Keratinocyte (primary cell): Measurements from ENCODE around the gene GATD1. TPM values are rescaled to one million over a fixed set of nuclear protein-coding genes. Genes with fewer than 3 reads are reported as not detected.

ENCODE experiments used
- DNase-seq: peaks from one replicate; pipeline ENCODE4 v3.0.0-alpha.2; 2011; ENCODE audit warnings: low read depth, missing footprints, low spot score
- FAIRE-seq: peaks from 2 replicates; lab custom pipeline; 2011; peaks lifted over from hg19 to GRCh38; lab: Jason Lieb, UNC
- H2AFZ ChIP-seq: 2 replicates; pipeline ENCODE4 v1.6.0; 2012; ENCODE audit warnings: low read length, control low read depth, inconsistent platforms; ENCODE audit not compliant: control insufficient read depth
- H3K27ac ChIP-seq: 2 replicates; pipeline ENCODE4 v1.5.1; 2011; ENCODE audit warnings: low read length; ENCODE audit not compliant: control insufficient read depth, insufficient read depth
- H3K27me3 ChIP-seq: 3 replicates; pipeline ENCODE4 v1.6.0; 2011; ENCODE audit warnings: low read length; ENCODE audit not compliant: control insufficient read depth, insufficient read depth; ENCODE audit errors: extremely low read depth
- H3K36me3 ChIP-seq, 2 experiments: 2 replicates in 1 of 2; 3 replicates in 1 of 2; pipeline ENCODE4 v1.5.1; 2011; ENCODE audit warnings: low read length in 2 of 2, mild to moderate bottlenecking in 1 of 2; ENCODE audit not compliant: control insufficient read depth in 2 of 2, insufficient read depth in 2 of 2; ENCODE audit errors: extremely low read depth in 1 of 2
- H3K4me1 ChIP-seq: 3 replicates; pipeline ENCODE4 v1.5.1; 2011; ENCODE audit warnings: low read length; ENCODE audit not compliant: control insufficient read depth, insufficient read depth; ENCODE audit errors: extremely low read depth
- H3K4me2 ChIP-seq: 3 replicates; pipeline ENCODE4 v1.6.0; 2011; ENCODE audit warnings: low read depth, low read length; ENCODE audit not compliant: control insufficient read depth, insufficient read depth; ENCODE audit errors: extremely low read depth
- H3K4me3 ChIP-seq, 3 experiments: fragments of 200-600 bp in 1 of 3; sonication (generic) in 1 of 3; 2 replicates in 2 of 3; 3 replicates in 1 of 3; pipeline ENCODE4 v1.5.1; 2011 to 2016; ENCODE audit warnings: low read length in 3 of 3, mild to moderate bottlenecking in 3 of 3, control low read depth in 2 of 3, inconsistent platforms in 1 of 3, low read depth in 1 of 3, mixed read lengths in 1 of 3, mixed run types in 1 of 3, moderate library complexity in 1 of 3; ENCODE audit not compliant: control insufficient read depth in 2 of 3, insufficient read depth in 2 of 3; ENCODE audit errors: extremely low read depth in 1 of 3
- H3K79me2 ChIP-seq: 2 replicates; pipeline ENCODE4 v1.6.0; 2012; ENCODE audit warnings: low read length; ENCODE audit not compliant: control insufficient read depth, insufficient read depth
- H3K9ac ChIP-seq: 3 replicates; pipeline ENCODE4 v1.6.0; 2011; ENCODE audit warnings: low read length; ENCODE audit not compliant: control insufficient read depth, insufficient read depth; ENCODE audit errors: extremely low read depth
- H3K9me1 ChIP-seq: 3 replicates; pipeline ENCODE4 v1.6.0; 2011; ENCODE audit warnings: low read length; ENCODE audit not compliant: control insufficient read depth, insufficient read depth; ENCODE audit errors: extremely low read depth
- H3K9me3 ChIP-seq: 2 replicates; pipeline ENCODE4 v1.5.1; 2012; ENCODE audit warnings: low read depth, low read length; ENCODE audit not compliant: control insufficient read depth
- H4K20me1 ChIP-seq: 3 replicates; pipeline ENCODE4 v1.6.0; 2011; ENCODE audit warnings: low read length; ENCODE audit not compliant: control insufficient read depth, insufficient read depth; ENCODE audit errors: extremely low read depth
- CTCF ChIP-seq, 3 experiments: IDR thresholded peaks in 1 of 3; conservative IDR thresholded peaks in 1 of 3; optimal IDR thresholded peaks in 1 of 3; 2 replicates in 2 of 3; 3 replicates in 1 of 3; pipeline versions ENCODE3 to v1.5.1; 2011; ENCODE audit warnings: low read length in 3 of 3, mild to moderate bottlenecking in 3 of 3, moderate library complexity in 2 of 3, control low read depth in 1 of 3, inconsistent platforms in 1 of 3; ENCODE audit not compliant: insufficient read depth in 2 of 3; ENCODE audit errors: extremely low read depth in 1 of 3
- EZH2 ChIP-seq: IDR thresholded peaks from one replicate; pipeline ENCODE4 v1.6.1; 2012; ENCODE audit warnings: inconsistent platforms, mild to moderate bottlenecking, low read length, moderate library complexity
- dilution Hi-C: fragments of 300-500 bp; cut with MboI; formaldehyde crosslinking; loops from one replicate; pipeline ENCODE4 v1.7.0; 2020; ENCODE audit warnings: low sequenced_read_pairs; ENCODE audit not compliant: extremely low pct_ligation_motif_present
- polyA plus RNA-seq, 5 experiments: library from polyadenylated mRNA; depleted of rRNA in 3 of 5; stranded (reverse) in 3 of 5; stranded (forward) in 1 of 5; unstranded in 1 of 5; fragments of >200 nt; gene quantifications; 1 replicate in 1 of 5; 2 replicates in 3 of 5; 3 replicates in 1 of 5; pipeline versions ENCODE4 v1.2.1 to v1.2.3, GENCODE V29; 2011 to 2012; ENCODE audit warnings: missing spikeins in 2 of 5, low read depth in 1 of 5, low replicate concordance in 1 of 5

GATD1 gene
- polyA plus RNA-seq, 1 donor (not counting 4 experiments of a cell fraction or from before 2014, with no cell fraction given), result 24.4 TPM

- Histone ChIP-seq H3K4me3 (no peak within 1 kb of the TSS), H3K9ac (no peak within 1 kb of the TSS), H3K79me2 (no peaks in the 10 kb centered on the region), H3K9me3 (no peaks in the 10 kb centered on the region), H3K27ac (no peak within 1 kb of the TSS), H2AFZ (no peak within 1 kb of the TSS), H3K4me1 (peaks cover under 1% of the 10 kb centered on the region), H3K4me2 (no peak within 1 kb of the TSS), H3K9me1 (no peaks in the 10 kb centered on the region), H3K36me3 (peaks cover 8 to 11% of the 10 kb centered on the region in 2 experiments), H3K27me3 (peaks cover 8% of the 10 kb centered on the region), H4K20me1 (no peaks in the 10 kb centered on the region)
- dilution Hi-C loops, result no loop called here
- DNase-seq, result no peak
- no peak for FAIRE-seq
- TF ChIP-seq EZH2, result no peak
- no peak for TF ChIP-seq CTCF (optimal IDR thresholded peaks at IDR 0.05 in 1 of 3, IDR thresholded peaks at IDR 0.05 in 1 of 3, conservative IDR thresholded peaks at IDR 0.05 in 1 of 3; ENCODE audit: extremely low read depth in 1 of 3, insufficient read depth in 2 of 3, low read length in 3 of 3)
Observed at GRCh38 chr11:789943-790342, 12.7 kb upstream of the GATD1 start, which contains the start of gene CEND1. TSS of gene CEND1 (minus strand) at chr11:790090. CDS start at chr11:788576, 1,514 bp downstream.

GRCh38 chr11:788953-789940 is 12.0 kb upstream of the GATD1 start:
- Histone ChIP-seq H3K36me3 (peaks cover 7 to 8% of the 10 kb centered on the region in 2 experiments), H2AFZ (no peak overlapping the region), H3K9ac (no peak overlapping the region), H3K79me2 (no peaks in the 10 kb centered on the region), H3K27ac (no peak overlapping the region), H3K9me1 (no peaks in the 10 kb centered on the region), H3K4me1 (no peaks in the 10 kb centered on the region), H4K20me1 (no peaks in the 10 kb centered on the region), H3K9me3 (no peaks in the 10 kb centered on the region), H3K4me3 (no peak overlapping the region), H3K27me3 (peaks cover 8% of the 10 kb centered on the region), H3K4me2 (no peak overlapping the region)
- TF ChIP-seq EZH2, result no peak
- TF ChIP-seq CTCF (optimal IDR thresholded peaks at IDR 0.05 in 1 of 3, IDR thresholded peaks at IDR 0.05 in 1 of 3, conservative IDR thresholded peaks at IDR 0.05 in 1 of 3; ENCODE audit: extremely low read depth in 1 of 3, insufficient read depth in 2 of 3, low read length in 3 of 3), result no peak
- FAIRE-seq, result no peak
- DNase-seq, result no peak
- dilution Hi-C loops, result no loop called here
